GM19193 (cell line): ENCODE results near the gene EZH2.
A peak's percentile ranks its signal among the peaks of the same experiment; 100 is the strongest.

Source experiments
- POLR2A ChIP-seq: IDR thresholded peaks from 4 replicates; pipeline ENCODE4 v1.6.1; 2011; ENCODE audit not compliant: insufficient read depth, insufficient read length; ENCODE audit errors: extremely low read depth

EZH2 gene

GRCh38 chr7:148884049-148884298 is at the start of gene EZH2:
Gene EZH2, minus strand, starts transcription at chr7:148884291. Its CDS starts 36,993 bp downstream, at chr7:148847298.
- TF ChIP-seq POLR2A: peak; percentile 90

GRCh38 chr7:148931470-148931869 is 47.4 kb upstream of the EZH2 start:
- TF ChIP-seq POLR2A: no peak

GRCh38 chr7:148930335-148930734 is 46.2 kb upstream of the EZH2 start:
- no peak for TF ChIP-seq POLR2A

- TF ChIP-seq POLR2A: no peak
Measured at GRCh38 chr7:148929176-148929575, 45.1 kb upstream of the EZH2 start.

- TF ChIP-seq POLR2A: no peak
Measured at GRCh38 chr7:148927123-148928045, 43.3 kb upstream of the EZH2 start.

GRCh38 chr7:148925836-148926235 is 41.7 kb upstream of the EZH2 start:
- TF ChIP-seq POLR2A: no peak

- no peak for TF ChIP-seq POLR2A
Measured at GRCh38 chr7:148924011-148924410, 39.9 kb upstream of the EZH2 start.

- no peak for TF ChIP-seq POLR2A
Measured at GRCh38 chr7:148921806-148922205, 37.7 kb upstream of the EZH2 start.

GRCh38 chr7:148921189-148921588 is 37.1 kb upstream of the EZH2 start:
- no peak for TF ChIP-seq POLR2A

- TF ChIP-seq POLR2A: no peak
Measured at GRCh38 chr7:148919859-148920258, 35.8 kb upstream of the EZH2 start.

GRCh38 chr7:148918058-148918596 is 34.0 kb upstream of the EZH2 start:
- TF ChIP-seq POLR2A: no peak

GRCh38 chr7:148916186-148916585 is 32.1 kb upstream of the EZH2 start:
- TF ChIP-seq POLR2A: no peak

GRCh38 chr7:148915211-148915610 is 31.1 kb upstream of the EZH2 start:
- no peak for TF ChIP-seq POLR2A

- TF ChIP-seq POLR2A: no peak
Measured at GRCh38 chr7:148914208-148914777, 30.2 kb upstream of the EZH2 start.

- no peak for TF ChIP-seq POLR2A
Measured at GRCh38 chr7:148912758-148913541, 28.9 kb upstream of the EZH2 start.
